ENCODE data around the gene LTBP3.
A peak's percentile ranks its signal among the peaks of the same experiment; 100 is the strongest.
"Not testable (repeated sequence)": the region's sequence is repeated elsewhere in the genome, so short reads cannot be mapped to it uniquely, and the experiment has no call there.

LTBP3 gene

DNA sequence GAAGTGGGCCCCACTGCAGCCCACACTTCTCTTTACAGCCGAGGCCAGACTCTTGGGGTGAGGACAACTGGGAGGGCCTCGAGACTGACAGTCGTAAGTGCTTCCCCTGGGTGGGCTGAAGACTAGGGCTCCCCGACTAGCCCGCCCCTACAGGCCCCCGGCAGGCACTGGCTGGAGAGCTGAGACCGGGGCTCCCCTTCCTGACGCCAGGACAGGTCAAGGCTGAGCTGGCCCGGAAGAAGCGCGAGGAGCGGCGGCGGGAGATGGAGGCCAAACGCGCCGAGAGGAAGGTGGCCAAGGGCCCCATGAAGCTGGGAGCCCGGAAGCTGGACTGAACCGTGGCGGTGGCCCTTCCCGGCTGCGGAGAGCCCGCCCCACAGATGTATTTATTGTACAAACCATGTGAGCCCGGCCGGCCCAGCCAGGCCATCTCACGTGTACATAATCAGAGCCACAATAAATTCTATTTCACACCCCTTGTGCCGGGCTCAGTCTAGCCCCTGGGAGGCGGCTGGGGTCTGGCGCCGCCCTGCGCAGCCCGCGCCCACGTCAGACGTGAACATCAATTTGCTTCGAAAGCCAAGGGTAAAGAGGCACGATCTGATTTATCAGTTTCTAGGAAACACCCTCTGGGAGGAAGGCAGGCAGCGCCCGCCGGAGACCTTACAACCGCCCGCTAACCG lies 19.8 kb downstream of the LTBP3 start:
- DNase-seq = no peak

DNA sequence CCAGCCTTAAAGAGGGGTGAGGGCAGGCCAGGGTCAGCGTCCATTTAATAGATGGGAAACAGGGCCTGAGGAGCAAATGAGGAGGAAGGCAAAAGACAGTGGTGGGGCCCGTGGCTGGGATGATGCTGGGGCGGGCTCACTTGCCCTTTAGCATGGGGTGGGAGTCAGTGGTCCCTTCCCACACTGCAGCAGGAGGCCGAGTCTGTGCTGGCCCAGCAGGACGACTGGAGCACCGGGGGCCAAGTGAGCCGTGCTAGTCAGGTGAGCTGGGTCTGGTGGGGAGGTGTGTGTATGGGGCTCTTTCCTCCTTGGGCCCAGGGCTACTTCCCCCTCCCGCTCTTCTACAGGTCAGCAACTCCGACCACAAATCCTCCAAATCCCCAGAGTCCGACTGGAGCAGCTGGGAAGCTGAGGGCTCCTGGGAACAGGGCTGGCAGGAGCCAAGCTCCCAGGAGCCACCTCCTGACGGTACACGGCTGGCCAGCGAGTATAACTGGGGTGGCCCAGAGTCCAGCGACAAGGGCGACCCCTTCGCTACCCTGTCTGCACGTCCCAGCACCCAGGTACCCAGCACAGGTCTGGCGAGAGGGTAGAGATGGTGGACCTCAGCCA lies 20.4 kb downstream of the LTBP3 start:
- no peak for DNase-seq

DNA sequence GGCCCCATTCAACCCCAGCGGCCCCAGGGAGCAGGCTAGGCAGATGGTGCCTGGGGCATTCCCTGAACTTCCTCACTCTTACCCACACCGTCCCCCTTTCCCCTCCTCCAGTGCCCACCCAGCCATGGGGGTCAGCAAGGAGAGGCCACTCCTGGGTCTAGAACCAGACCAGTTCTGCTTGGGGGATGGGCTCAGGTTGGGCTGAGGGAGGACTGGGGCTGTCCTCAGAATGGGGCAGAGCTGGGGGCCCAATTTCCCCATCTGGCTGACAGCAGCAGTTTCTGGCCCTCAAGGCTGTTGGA lies 20.9 kb downstream of the LTBP3 start:
- DNase-seq = no peak

DNA sequence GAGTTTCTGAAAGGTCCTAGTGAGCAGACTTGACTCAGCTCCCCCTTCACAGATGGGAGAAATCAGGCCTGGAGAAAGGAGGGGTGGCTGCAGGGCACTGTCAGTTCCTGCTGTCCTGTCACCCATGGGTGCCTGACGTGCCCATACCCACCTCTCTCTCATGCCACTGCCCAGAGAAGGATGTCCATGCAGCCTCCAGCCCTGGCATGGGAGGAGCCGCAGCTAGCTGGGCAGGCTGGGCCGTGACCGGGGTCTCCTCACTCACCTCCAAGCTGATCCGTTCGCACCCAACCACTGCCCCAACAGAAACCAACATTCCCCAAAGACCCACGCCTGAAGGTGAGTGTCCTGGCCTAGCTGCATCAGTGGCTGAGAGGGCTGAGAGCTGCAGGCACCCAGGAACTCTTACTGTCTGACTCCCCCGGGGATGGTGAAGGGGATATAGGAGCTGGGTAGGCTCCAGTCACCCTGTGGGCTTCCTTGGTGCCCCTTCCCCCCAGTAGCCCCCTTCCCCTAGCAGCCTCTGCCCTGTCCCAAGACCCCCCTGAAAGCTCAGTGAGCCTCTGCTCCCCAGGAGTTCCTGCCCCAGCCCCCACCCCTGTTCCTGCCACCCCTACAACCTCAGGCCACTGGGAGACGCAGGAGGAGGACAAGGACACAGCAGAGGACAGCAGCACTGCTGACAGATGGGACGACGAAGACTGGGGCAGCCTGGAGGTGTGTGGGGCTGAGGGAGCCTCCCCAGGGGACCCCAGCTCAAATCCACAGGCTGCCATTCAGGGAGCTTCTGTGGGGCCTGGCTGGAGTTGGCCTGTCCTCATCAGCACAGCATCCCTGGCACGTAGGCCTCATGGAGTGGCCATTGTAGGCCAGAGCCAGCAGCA lies 21.5 kb downstream of the LTBP3 start:
- no peak for DNase-seq

DNA sequence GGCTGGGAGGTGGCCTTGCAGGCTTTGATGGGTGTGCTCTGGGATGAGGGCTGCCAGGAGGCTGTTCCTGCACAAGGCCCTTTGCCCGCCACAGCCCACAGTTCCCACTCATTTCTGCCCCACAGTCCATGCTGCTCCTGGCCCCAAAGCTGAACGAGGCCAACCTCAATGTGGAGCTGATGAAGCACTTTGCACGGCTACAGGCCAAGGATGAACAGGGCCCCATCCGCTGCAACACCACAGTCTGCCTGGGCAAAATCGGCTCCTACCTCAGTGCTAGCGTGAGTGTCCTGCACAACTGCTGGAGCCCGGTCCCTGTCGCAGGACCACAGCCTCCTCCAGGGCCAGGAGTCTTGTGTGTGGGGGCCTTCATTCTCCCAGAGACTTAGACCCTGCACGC lies 23.1 kb downstream of the LTBP3 start:
- DNase-seq = no peak

DNA sequence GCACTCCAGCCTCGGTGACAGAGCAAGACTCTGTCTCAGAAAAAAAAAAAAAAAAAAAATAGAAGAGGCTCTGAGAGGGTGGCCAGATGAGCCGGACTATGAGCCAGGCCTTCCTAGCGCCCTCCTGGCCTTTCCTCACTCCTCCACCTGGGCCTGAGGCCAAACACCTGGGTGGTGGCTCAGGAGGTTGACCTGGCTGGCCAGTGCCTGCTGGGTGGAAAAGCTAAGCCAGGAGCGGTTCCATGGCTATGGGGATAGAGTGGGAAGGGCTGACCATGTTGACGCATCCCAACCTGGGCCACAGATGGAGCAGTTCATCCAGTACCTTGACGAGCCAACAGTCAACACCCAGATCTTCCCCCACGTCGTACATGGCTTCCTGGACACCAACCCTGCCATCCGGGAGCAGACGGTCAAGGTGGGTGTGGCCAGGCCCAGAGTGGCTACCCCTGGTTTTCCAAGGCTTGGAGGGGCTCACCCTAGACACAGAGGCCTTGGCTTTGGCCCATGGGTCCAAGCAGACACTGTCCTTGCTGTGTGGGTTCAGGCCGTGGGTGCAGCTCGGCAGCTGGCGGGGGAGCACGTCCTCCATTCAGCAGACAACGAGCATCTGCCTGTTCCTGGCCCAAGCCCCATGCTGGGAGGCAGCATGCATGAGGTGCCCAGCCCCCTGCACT lies 25.6 kb downstream of the LTBP3 start:
- DNase-seq = no peak

DNA sequence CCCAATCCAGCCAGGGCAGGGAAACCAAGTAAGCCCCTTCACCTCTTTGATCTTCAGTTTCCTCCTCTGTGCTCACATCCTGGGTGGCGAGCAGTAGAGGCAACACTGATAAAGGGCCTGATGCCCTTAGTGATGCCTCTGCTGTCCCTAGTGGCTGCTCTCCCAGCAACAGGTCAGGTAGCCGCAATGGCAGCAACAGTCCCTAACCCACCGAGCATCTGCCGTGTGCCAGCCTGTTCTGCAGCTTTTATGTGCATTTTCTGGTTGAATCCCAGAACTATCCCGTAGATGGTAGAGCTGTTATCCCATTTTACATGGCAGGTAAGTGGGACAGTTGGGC lies 28.0 kb downstream of the LTBP3 start:
- DNase-seq = no peak

DNA sequence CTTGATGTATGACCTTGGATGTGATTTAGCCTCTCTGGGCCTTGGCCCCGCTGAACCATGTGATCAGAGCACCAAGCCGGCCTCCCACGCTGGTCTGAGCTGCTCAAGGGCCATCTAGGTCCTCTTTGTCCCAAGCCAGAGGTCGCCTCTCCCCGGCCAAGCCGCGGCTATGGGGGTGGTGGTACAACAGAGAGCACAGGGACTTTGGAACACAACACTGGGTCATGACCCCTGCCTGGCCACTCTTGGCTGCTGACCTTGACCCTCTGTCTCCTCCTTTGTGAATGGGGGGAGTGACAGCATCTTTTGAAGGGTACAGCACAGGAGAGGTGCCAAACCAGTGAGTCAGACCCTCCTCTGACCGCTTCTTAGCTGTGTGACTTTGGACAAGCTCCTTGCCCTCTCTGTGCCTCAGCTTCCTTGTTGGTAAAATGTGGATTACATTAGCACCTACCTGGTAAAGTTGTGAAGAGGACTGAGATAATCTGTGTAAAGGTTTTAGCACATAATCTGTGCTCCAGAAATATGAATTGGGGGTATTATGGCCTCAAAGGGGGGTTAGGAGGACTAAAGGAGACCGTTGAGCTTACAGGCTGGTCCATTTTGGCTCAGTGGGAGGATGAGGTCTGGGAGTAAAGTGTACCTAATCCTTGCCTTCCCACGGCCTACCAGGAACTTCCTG lies 28.5 kb downstream of the LTBP3 start:
- no peak for DNase-seq

DNA sequence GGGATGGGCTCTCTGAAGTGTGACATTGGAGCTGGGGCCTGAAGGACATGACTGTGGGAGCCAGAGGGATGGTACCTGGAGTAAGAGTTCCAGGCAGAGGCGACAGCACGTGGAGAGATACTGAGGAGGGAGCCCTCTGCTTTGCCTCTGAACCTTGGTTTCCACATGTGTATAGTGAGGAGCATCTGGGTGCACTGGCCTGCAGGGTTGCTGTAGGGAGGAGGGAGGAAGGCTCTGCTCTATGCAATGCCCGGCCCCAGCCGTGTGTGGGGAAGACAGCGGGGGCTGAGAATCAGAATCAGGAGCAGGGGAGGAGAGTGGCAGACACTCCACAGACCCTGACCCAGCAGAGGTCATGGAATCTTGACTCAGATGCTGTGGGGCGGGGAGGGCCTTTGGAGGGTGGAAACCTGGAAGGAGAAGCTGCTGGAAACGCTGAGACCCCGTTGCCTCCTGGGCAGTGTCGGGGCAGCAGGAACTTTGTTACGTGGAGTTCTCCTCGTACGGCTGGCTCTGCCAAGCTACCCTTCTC lies 29.3 kb downstream of the LTBP3 start:
- no peak for DNase-seq

DNA sequence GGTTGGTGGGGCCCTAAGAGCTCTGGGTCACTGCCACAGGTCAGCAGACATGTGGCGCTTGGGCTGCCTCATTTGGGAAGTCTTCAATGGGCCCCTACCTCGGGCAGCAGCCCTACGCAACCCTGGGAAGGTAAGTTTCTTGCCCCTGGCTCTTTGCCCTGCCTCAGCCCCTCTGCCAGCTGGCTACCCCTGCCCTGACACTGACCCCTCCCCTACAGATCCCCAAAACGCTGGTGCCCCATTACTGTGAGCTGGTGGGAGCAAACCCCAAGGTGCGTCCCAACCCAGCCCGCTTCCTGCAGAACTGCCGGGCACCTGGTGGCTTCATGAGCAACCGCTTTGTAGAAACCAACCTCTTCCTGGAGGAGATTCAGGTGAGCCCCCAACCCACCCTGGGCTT lies 31.4 kb downstream of the LTBP3 start:
- DNase-seq = no peak

DNA sequence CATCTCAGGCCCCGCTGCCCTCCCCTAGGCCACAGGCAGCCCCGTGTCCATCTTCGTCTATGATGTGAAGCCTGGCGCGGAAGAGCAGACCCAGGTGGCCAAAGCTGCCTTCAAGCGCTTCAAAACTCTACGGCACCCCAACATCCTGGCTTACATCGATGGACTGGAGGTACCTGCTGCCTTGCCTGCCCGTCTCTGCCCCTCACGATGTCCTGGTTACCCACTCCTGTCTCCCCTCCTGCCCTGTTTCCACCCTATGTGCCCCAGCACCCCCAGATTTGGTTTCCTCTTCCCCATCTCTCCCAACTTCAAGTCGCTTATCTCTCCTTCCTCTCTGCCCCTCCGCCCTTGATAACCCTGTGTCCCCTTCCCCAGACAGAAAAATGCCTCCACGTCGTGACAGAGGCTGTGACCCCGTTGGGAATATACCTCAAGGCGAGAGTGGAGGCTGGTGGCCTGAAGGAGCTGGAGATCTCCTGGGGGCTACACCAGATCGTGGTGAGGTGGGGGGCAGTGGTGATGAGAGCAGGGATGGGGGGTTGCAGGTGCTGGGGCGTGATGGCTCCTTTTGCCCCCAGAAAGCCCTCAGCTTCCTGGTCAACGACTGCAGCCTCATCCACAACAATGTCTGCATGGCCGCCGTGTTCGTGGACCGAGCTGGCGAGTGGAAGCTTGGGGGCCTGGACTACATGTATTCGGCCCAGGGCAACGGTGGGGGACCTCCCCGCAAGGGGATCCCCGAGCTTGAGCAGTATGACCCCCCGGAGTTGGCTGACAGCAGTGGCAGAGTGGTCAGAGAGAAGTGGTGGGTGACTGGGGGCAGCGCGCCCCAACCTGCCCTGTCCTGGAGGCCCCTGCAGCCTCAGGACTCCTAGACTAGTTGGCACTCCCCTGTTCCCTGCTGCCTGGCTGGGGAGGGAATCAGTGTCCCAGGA lies 32.3 kb downstream of the LTBP3 start:
- no peak for DNase-seq

DNA sequence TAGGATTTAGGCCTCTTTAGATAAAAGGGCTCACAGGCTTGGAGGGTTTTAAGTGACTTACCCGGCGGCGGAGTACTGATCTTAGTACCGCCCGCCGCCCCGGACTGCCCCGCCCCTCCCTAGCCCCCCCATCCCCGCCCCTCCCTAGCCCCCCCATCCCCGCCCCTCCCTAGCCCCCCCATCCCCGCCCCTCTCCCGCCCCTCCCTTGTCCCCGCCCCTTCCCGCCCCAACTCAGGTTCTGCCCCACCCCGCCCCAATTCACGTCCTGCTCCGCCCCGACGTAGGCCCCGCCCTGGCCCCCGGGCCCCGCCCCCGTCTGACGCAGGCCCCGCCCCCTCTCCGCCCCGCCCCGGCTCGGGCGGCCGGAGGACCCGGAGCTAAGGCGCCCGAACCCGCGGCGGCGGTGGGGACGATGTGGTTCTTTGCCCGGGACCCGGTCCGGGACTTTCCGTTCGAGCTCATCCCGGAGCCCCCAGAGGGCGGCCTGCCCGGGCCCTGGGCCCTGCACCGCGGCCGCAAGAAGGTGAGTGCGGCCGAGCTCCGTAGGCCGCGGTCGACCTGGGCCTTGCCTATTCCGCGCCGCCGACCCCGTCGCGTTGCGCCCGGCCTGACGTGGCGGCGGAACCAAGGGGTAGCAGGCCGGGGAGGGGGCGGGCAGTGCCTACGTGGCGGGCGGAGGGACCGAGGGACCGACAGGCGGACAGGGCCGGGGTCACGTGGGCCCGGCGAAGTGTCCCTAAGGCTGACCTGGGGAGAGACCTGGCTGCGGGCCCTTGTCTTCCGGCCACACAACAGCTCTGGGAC lies 33.2 kb downstream of the LTBP3 start, which contains the start of gene SCYL1:
TSS of gene SCYL1 (plus strand) at position 343 of the 805 bp plus-strand sequence. CDS start at position 414, 71 bp downstream.
- DNase-seq = peak in 55 of 56 donors; percentile 20 to 92 (median 78)

DNA sequence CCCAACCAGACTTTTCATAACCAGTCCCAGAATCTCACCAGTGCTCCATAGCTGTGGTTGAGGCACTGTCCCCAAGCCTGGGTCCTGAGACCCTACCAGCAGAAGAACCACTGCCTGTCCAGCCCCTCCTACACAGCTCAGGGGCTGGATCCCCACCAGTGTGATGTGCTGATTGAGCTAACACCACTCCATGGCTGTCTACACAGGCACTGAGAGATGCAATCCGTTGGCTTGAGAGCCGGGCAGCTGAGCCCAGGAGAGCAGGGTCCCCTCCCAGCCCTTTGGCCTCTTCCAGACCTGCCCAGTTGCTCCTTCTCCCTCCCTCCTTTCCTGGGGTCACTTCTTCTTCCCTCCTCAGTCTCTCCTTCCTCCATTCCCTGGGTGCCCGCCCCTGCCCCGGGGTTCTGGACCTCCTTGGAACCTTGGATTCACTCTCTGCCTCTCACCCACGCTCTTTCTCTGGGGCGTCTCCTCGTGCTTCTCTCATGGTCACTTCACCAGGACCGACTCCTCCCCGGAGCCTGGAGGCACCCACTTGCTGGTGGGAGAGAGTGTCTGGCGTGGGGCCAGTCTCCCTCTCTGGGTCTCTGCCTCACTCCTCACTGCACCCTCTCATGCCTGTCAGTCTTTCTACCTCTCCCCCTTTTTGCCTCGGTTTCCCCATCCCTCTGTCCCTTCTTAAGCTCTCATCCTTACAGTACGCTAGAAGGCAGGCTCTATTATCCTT lies 34.0 kb downstream of the LTBP3 start:
- peak in 11 of 56 donors; percentile 22 to 72 (median 42) for DNase-seq

DNA sequence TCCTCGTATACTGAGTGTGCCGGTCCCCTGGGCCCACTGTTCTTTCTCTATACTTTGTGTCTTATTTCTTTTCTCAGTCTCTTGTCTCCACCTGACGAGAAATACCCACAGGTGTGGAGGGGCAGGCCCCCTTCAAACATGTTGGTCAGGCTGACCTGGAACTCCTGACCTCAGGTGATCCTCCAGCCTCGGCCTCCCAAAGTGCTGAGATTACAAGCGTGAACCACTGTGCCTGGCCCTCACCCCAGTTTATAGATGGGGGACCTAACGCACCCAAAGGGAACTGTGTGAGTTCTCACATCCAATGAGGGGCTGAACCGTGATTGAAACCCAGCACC lies 34.6 kb downstream of the LTBP3 start:
- DNase-seq = not testable (repeated sequence)

DNA sequence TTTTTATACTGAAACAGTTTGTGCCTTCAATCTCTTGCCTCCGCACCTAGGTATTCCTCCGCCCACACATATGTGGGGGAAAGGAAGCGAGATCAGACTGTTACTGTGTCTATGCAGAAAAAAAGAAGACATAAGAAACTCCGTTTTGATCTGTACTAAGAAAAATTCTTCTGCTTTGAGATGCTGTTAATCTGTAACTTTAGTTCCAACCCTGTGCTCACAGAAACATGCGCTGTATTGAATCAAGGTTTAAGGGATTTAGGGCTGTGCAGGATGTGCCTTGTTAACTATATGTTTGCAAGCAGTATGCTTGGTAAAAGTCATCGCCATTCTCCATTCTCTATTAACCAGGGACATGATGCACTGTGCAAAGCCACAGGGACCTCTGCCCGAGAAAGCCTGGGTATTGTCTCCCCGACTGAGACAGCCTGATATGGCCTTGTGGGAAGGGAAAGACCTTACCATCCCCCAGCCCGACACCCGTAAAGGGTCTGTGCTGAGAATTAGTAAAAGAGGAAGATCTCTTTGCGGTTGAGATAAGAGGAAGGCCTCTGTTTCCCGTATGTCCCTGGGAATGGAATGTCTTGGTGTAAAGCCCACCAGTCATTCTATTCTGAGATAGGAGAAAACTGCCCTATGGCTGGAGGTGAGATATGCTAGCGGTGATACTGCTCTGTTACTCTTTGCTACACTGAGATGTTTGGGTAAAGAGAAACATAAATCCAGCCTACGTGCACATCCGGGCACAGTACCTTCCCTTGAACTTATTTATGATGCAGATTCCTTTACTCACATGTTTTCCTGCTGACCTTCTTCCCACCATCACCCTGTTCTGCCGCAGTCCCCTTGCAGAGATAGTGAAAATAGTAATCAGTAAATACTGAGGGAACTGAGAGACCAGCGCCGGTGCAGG lies 35.2 kb downstream of the LTBP3 start:
- peak in 3 of 56 donors; percentile 22 to 39 (median 28) for DNase-seq

DNA sequence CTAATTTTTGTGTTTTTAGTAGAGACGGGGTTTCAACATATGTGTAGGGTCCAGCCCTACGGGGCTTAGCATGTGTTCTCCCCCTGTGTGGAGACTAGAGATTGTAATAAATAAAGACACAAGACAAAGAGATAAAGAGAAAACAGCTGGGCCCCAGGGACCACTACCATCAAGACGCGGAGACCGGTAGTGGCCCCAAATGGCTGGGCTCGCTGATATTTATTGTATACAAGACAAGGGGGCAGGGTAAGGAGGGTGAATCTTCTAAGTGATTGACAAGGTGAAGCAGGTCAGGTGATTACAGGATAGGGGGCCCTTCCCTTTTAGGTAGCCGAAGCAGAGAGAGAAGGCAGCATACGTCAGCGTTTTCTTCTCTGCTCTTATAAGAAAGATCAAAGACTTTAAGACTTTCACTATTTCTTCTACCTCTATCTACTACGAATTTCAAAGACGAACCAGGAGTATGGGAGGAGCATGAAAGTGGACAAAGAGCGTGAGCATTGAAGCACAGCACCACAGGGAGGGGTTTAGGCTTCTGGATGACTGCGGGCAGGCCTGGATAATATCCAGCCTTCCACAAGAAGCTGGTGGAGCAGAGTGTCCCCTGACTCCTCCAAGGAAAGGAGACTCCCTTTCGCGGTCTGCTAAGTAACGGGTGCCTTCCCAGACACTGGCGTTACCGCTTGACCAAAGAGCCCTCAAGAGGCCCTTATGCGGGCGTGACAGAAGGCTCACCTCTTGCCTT lies 36.2 kb downstream of the LTBP3 start:
- not testable (repeated sequence) for DNase-seq
